HepG2 (cell line): ENCODE results near the gene RING1. TPM values are rescaled to one million over a fixed set of nuclear protein-coding genes. Genes with fewer than 3 reads are reported as not detected.

Experiments used
- GPN1 ChIP-seq: sonication (generic); formaldehyde crosslinking; IDR thresholded peaks from 2 replicates; pipeline ENCODE4 v1.5.1; 2020; ENCODE audit warnings: missing genetic modification reagents, borderline replicate concordance
- KLF15 ChIP-seq: sonication (generic); formaldehyde crosslinking; IDR thresholded peaks from 2 replicates; pipeline ENCODE4 v1.8.1; 2023; ENCODE audit warnings: borderline replicate concordance, mild to moderate bottlenecking, inconsistent platforms, missing genetic modification reagents, mixed read lengths
- RBM22 ChIP-seq: fragments of 200-400 bp; formaldehyde crosslinking; optimal IDR thresholded peaks from 2 replicates; pipeline ENCODE3; 2017; ENCODE audit warnings: mild to moderate bottlenecking, low read length, moderate library complexity
- REL ChIP-seq: sonication (generic); formaldehyde crosslinking; conservative IDR thresholded peaks from 2 replicates; pipeline ENCODE4 v1.8.0; 2022; ENCODE audit warnings: mild to moderate bottlenecking, missing genetic modification reagents, moderate library complexity
- SOX5 ChIP-seq: IDR thresholded peaks from 2 replicates; pipeline ENCODE4 v1.6.1; 2016; ENCODE audit warnings: borderline replicate concordance
- SYNCRIP ChIP-seq: fragments of 200-400 bp; formaldehyde crosslinking; IDR thresholded peaks from 2 replicates; pipeline ENCODE4 v1.6.1; 2018; ENCODE audit warnings: mild to moderate bottlenecking, low read depth, low read length; ENCODE audit not compliant: insufficient read depth
- TCF12 ChIP-seq, 2 experiments: fragments of 450-650 bp in 1 of 2; sonication (generic) in 1 of 2; formaldehyde crosslinking in 1 of 2; IDR thresholded peaks; 2 replicates each; pipeline versions ENCODE4 v1.6.1 to v1.8.0; 2017 to 2022; ENCODE audit warnings: antibody characterized with exemption in 1 of 2, mild to moderate bottlenecking in 1 of 2, missing genetic modification reagents in 1 of 2, moderate library complexity in 1 of 2
- THAP11 ChIP-seq: IDR thresholded peaks from 2 replicates; pipeline ENCODE4 v1.6.1; 2016; ENCODE audit warnings: missing biosample characterization, missing genetic modification reagents
- ZBTB7A ChIP-seq: sonication (generic); formaldehyde crosslinking; IDR thresholded peaks from 2 replicates; pipeline ENCODE4 v1.8.0; 2022; ENCODE audit warnings: mild to moderate bottlenecking, missing genetic modification reagents
- ZNF326 ChIP-seq: sonication (generic); formaldehyde crosslinking; IDR thresholded peaks from 2 replicates; pipeline ENCODE4 v1.4.0; 2020; ENCODE audit warnings: missing genetic modification reagents, borderline replicate concordance
- ZNF331 ChIP-seq: sonication (generic); formaldehyde crosslinking; IDR thresholded peaks from 2 replicates; pipeline ENCODE4 v1.4.0; 2020; ENCODE audit warnings: missing genetic modification reagents
- ZNF337 ChIP-seq: sonication (generic); formaldehyde crosslinking; IDR thresholded peaks from 2 replicates; pipeline ENCODE4 v1.5.1; 2020; ENCODE audit warnings: missing genetic modification reagents, low read depth, mild to moderate bottlenecking, borderline replicate concordance
- ZNF577 ChIP-seq: sonication (generic); formaldehyde crosslinking; IDR thresholded peaks from 2 replicates; pipeline ENCODE4 v1.4.0; 2020; ENCODE audit warnings: mild to moderate bottlenecking, low read depth, missing genetic modification reagents, borderline replicate concordance
- ZNF883 ChIP-seq: sonication (generic); formaldehyde crosslinking; IDR thresholded peaks from 2 replicates; pipeline ENCODE4 v1.5.1; 2020; ENCODE audit warnings: mild to moderate bottlenecking, missing genetic modification reagents; ENCODE audit errors: not compliant biosample characterization
- polyA plus RNA-seq, 8 experiments: library from polyadenylated mRNA; depleted of rRNA in 3 of 8; stranded (reverse) in 7 of 8; unstranded in 1 of 8; fragments of >200 nt; fragmentation: Illumina TruSeq in 4 of 8; extraction: Trizol in 4 of 8; gene quantifications; 2 replicates each; pipeline versions ENCODE4 v1.2.1 to v1.2.3, GENCODE V29; 2011 to 2016; ENCODE audit warnings: low read depth in 4 of 8, missing spikeins in 1 of 8, mixed read lengths in 1 of 8; ENCODE audit not compliant: insufficient read depth in 1 of 8
- total RNA-seq, 5 experiments: library from RNA; depleted of rRNA; stranded (reverse); fragments of >200 nt; fragmentation: Illumina TruSeq; extraction: Trizol; gene quantifications; 2 replicates each; pipeline ENCODE4 v1.2.3, GENCODE V29; 2016; ENCODE audit warnings: low read depth in 1 of 5
- TF ChIP-seq, protein P1 (sequence below): sonication (generic); formaldehyde crosslinking; IDR thresholded peaks from 2 replicates; pipeline ENCODE4 v1.4.0; 2020; ENCODE audit warnings: missing genetic modification reagents, borderline replicate concordance
- TF ChIP-seq, protein P2 (sequence below): sonication (generic); formaldehyde crosslinking; IDR thresholded peaks from 2 replicates; pipeline ENCODE4 v1.4.0; 2020; ENCODE audit warnings: missing genetic modification reagents
- TF ChIP-seq, protein P3 (sequence below): IDR thresholded peaks from 2 replicates; pipeline ENCODE4 v1.6.1; 2016; ENCODE audit warnings: low read depth, control low read depth
- TF ChIP-seq, protein P4 (sequence below): sonication (generic); formaldehyde crosslinking; IDR thresholded peaks from 2 replicates; pipeline ENCODE4 v1.4.0; 2020; ENCODE audit warnings: missing genetic modification reagents

Gene RING1
- total and polyA plus RNA-seq, 2 of the 13 experiments (the other 11 are each of a cell fraction or from before 2014, with no cell fraction given), result 23.9 to 33.6 TPM

DNA sequence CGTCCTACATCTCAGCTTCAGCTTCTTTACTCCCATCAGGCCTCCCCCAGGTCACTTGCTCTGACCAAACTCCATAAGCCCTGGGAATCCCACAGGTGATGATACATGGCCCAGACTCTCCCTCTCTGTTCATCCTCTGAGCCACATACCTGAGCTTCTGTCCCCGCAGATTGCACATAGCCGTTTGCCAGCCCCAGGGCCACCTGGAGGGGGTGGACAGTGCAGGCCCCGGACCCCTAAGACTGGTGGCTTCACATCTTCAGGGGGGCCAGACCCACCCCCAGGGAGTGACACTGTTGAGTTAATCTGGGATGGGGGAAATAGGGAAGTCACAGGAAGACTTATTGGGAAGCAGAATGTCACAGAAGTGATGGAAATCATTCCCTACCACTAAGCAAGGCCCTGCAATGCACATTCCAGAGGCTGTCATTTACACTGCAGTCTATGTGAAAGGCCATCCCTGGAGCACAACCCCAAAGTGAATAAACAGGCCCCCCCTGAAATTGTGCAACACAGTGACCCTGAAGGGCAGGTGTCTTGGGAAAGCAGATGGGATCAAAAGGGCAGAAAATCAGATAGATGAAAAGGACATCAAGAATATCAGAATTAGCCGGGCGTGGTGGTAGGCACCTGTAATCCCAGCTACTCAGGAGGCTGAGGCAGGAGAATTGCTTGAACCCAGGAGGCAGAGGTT lies 10.0 kb upstream of the RING1 start (continued):
- TF ChIP-seq REL (CRISPR knock-in tag) (no peak; the same call in 1 of the 2 replicates), ZNF883 (CRISPR knock-in tag) (no peak), THAP11 (CRISPR knock-in tag) (peak; percentile 86), SOX5 (CRISPR knock-in tag) (peak; percentile 90), TCF12 (IDR thresholded peaks at IDR 0.05) (no peak), TCF12 (CRISPR knock-in tag; IDR thresholded peaks at IDR 0.05) (peak; percentile 84; the same call in 1 of the 2 replicates), ZNF326 (CRISPR knock-in tag) (no peak), ZBTB7A (CRISPR knock-in tag) (no peak), GPN1 (CRISPR knock-in tag) (no peak), ZNF577 (CRISPR knock-in tag) (0 out of 2 replicates have a peak, but pooled peaks have one; percentile 69), ZNF331 (CRISPR knock-in tag) (peak; percentile 87), SYNCRIP (no peak), ZNF337 (CRISPR knock-in tag) (no peak), RBM22 (no peak), KLF15 (CRISPR knock-in tag) (peak; percentile 68; the same call in 1 of the 2 replicates)
- TF ChIP-seq, protein P1, sequence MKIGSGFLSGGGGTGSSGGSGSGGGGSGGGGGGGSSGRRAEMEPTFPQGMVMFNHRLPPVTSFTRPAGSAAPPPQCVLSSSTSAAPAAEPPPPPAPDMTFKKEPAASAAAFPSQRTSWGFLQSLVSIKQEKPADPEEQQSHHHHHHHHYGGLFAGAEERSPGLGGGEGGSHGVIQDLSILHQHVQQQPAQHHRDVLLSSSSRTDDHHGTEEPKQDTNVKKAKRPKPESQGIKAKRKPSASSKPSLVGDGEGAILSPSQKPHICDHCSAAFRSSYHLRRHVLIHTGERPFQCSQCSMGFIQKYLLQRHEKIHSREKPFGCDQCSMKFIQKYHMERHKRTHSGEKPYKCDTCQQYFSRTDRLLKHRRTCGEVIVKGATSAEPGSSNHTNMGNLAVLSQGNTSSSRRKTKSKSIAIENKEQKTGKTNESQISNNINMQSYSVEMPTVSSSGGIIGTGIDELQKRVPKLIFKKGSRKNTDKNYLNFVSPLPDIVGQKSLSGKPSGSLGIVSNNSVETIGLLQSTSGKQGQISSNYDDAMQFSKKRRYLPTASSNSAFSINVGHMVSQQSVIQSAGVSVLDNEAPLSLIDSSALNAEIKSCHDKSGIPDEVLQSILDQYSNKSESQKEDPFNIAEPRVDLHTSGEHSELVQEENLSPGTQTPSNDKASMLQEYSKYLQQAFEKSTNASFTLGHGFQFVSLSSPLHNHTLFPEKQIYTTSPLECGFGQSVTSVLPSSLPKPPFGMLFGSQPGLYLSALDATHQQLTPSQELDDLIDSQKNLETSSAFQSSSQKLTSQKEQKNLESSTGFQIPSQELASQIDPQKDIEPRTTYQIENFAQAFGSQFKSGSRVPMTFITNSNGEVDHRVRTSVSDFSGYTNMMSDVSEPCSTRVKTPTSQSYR (CRISPR knock-in tag), result peak; percentile 92
- TF ChIP-seq, protein P2, sequence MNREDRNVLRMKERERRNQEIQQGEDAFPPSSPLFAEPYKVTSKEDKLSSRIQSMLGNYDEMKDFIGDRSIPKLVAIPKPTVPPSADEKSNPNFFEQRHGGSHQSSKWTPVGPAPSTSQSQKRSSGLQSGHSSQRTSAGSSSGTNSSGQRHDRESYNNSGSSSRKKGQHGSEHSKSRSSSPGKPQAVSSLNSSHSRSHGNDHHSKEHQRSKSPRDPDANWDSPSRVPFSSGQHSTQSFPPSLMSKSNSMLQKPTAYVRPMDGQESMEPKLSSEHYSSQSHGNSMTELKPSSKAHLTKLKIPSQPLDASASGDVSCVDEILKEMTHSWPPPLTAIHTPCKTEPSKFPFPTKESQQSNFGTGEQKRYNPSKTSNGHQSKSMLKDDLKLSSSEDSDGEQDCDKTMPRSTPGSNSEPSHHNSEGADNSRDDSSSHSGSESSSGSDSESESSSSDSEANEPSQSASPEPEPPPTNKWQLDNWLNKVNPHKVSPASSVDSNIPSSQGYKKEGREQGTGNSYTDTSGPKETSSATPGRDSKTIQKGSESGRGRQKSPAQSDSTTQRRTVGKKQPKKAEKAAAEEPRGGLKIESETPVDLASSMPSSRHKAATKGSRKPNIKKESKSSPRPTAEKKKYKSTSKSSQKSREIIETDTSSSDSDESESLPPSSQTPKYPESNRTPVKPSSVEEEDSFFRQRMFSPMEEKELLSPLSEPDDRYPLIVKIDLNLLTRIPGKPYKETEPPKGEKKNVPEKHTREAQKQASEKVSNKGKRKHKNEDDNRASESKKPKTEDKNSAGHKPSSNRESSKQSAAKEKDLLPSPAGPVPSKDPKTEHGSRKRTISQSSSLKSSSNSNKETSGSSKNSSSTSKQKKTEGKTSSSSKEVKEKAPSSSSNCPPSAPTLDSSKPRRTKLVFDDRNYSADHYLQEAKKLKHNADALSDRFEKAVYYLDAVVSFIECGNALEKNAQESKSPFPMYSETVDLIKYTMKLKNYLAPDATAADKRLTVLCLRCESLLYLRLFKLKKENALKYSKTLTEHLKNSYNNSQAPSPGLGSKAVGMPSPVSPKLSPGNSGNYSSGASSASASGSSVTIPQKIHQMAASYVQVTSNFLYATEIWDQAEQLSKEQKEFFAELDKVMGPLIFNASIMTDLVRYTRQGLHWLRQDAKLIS (CRISPR knock-in tag), result no peak
- TF ChIP-seq, protein P3, sequence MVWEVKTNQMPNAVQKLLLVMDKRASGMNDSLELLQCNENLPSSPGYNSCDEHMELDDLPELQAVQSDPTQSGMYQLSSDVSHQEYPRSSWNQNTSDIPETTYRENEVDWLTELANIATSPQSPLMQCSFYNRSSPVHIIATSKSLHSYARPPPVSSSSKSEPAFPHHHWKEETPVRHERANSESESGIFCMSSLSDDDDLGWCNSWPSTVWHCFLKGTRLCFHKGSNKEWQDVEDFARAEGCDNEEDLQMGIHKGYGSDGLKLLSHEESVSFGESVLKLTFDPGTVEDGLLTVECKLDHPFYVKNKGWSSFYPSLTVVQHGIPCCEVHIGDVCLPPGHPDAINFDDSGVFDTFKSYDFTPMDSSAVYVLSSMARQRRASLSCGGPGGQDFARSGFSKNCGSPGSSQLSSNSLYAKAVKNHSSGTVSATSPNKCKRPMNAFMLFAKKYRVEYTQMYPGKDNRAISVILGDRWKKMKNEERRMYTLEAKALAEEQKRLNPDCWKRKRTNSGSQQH, result 0 out of 2 replicates have a peak, but pooled peaks have one; percentile 79
- TF ChIP-seq, protein P4, sequence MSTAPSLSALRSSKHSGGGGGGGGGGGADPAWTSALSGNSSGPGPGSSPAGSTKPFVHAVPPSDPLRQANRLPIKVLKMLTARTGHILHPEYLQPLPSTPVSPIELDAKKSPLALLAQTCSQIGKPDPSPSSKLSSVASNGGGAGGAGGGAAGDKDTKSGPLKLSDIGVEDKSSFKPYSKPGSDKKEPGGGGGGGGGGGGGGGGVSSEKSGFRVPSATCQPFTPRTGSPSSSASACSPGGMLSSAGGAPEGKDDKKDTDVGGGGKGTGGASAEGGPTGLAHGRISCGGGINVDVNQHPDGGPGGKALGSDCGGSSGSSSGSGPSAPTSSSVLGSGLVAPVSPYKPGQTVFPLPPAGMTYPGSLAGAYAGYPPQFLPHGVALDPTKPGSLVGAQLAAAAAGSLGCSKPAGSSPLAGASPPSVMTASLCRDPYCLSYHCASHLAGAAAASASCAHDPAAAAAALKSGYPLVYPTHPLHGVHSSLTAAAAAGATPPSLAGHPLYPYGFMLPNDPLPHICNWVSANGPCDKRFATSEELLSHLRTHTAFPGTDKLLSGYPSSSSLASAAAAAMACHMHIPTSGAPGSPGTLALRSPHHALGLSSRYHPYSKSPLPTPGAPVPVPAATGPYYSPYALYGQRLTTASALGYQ (CRISPR knock-in tag), result peak; percentile 88
